Measurements from ENCODE around the gene SHE. TPM values are rescaled to one million over a fixed set of nuclear protein-coding genes. Genes with fewer than 3 reads are reported as not detected.

Gene SHE
- total and polyA plus RNA-seq, 8 donors = 1.0 to 7.3 (median 1.8) TPM

DNA sequence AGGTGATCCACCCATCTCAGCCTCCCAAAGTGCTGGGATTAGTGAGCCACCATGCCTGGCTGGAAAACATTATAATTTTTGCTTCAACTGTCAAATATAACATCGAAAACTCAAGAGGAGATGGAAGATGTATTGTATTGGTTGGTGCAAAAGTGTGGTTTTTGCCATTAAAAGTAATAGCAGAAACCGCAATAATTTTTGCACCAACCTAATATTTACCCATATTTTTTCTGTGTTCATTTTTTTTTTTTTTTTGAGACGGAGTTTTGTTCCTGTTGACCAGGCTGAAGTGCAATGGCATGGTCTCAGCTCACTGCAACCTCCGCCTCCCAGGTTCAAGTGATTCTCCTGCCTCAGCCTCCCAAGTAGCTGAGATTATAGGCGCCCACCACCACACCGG, 27.1 kb upstream of the SHE start:
- WGBS, 2 donors = 77 to 82% methylated on average over 6 of the region's 6 CpGs

DNA sequence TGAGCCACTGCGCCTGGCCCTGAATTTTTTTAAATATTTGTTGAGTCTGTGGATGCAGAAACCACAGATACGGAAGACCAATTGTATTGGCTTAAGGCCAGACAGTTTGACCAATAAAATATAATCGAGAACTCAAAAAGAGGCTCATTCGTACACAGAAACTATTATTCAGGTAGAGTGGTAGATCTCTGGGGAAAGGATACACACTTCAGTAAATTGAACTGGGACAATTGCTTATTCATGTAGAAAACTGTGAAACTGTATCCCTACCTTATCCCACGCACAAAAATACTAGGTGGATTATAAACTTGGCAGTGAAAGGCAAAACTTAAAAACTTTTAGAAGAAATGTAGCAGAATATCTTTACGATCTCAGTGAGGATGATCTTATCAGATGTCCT, 25.0 kb upstream of the SHE start:
- FAIRE-seq (no peak), ATAC-seq (no peak), DNase-seq (no peak)
- TF ChIP-seq CTCF (IDR thresholded peaks at IDR 0.05) = no peak
- Histone ChIP-seq H3K36me3 (no peaks in the 10 kb centered on the region), H3K27ac (no peak overlapping the region), H3K9me3 (no peaks in the 10 kb centered on the region), H3K4me1 (no peaks in the 10 kb centered on the region), H3K27me3 (no peaks in the 10 kb centered on the region), H3K4me3 (no peak overlapping the region)
- WGBS, 2 donors = 62 to 69% methylated on average over 6 of the region's 6 CpGs
- intact Hi-C loops (cut with DNase I) = no loop called here

More for the DNA sequence above, 27.1 kb upstream of the SHE start:
- H3K4me1 ChIP-seq = no peaks in the 10 kb centered on the region
- no peak for TF ChIP-seq CTCF (IDR thresholded peaks at IDR 0.05)
- H3K27ac ChIP-seq = no peak overlapping the region
- H3K36me3 ChIP-seq = no peaks in the 10 kb centered on the region
- FAIRE-seq = no peak
- intact Hi-C loops (cut with DNase I) = no loop called here
- H3K4me3 ChIP-seq = no peak overlapping the region
- ATAC-seq = no peak
- H3K9me3 ChIP-seq = no peaks in the 10 kb centered on the region
- DNase-seq = no peak
- H3K27me3 ChIP-seq = no peaks in the 10 kb centered on the region

GRCh38 chr1:154524881-154525280, 22.7 kb upstream of the SHE start:
- FAIRE-seq (no peak), ATAC-seq (no peak), DNase-seq (no peak)
- no peaks in the 10 kb centered on the region for H3K9me3 ChIP-seq
- H3K27me3 ChIP-seq = no peaks in the 10 kb centered on the region
- H3K4me1 ChIP-seq = no peaks in the 10 kb centered on the region
- no peaks in the 10 kb centered on the region for H3K36me3 ChIP-seq
- H3K4me3 ChIP-seq = no peak overlapping the region
- no peak for TF ChIP-seq CTCF (IDR thresholded peaks at IDR 0.05)
- H3K27ac ChIP-seq = no peak overlapping the region
- intact Hi-C loops (cut with DNase I) = no loop called here

GRCh38 chr1:154521695-154522094, 19.5 kb upstream of the SHE start:
- H3K9me3 ChIP-seq = no peaks in the 10 kb centered on the region
- no peak overlapping the region for H3K4me3 ChIP-seq
- DNase-seq (no peak), FAIRE-seq (no peak), ATAC-seq (peak in 1 of 4 donors; percentile 60)
- no peaks in the 10 kb centered on the region for H3K27me3 ChIP-seq
- TF ChIP-seq CTCF (IDR thresholded peaks at IDR 0.05) = no peak
- no peaks in the 10 kb centered on the region for H3K4me1 ChIP-seq
- intact Hi-C loops (cut with DNase I) = no loop called here
- WGBS, 2 donors = 42 to 46% methylated on average over 3 of the region's 3 CpGs
- H3K36me3 ChIP-seq = no peaks in the 10 kb centered on the region
- no peak overlapping the region for H3K27ac ChIP-seq

DNA sequence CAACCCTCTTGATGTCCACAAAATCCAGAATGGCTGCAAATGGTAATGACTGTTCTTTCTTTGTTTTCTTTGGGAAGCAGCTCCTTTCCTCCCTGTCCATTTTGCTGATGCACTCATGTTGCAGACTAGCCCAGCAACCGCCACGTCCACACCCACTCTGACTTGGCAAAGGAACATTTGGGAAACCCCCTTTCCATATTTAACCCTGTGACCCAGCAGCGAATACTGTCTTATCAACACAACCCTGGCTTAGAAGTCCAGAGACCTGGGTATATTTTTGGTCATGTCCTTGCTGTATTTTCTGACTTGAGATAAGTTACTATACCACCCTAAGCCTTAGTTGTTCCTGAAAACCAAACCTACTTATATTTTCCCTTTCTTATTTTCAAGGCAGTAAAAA, 18.1 kb upstream of the SHE start:
- 34% methylated on average over 3 of the region's 3 CpGs for WGBS, 2 donors
- intact Hi-C loops (cut with DNase I) = no loop called here
- no peak for DNase-seq
- no peaks in the 10 kb centered on the region for H3K36me3 ChIP-seq
- no peaks in the 10 kb centered on the region for H3K9me3 ChIP-seq
- H3K4me3 ChIP-seq = no peak overlapping the region
- H3K4me1 ChIP-seq = no peaks in the 10 kb centered on the region
- no peak for TF ChIP-seq CTCF (IDR thresholded peaks at IDR 0.05)
- H3K27ac ChIP-seq = no peak overlapping the region
- no peaks in the 10 kb centered on the region for H3K27me3 ChIP-seq
- ATAC-seq = peak in 2 of 4 donors; percentile 35 to 73
- FAIRE-seq = no peak
